LHCN-M2 (cell line): ENCODE results near the gene WTIP. TPM values are rescaled to one million over a fixed set of nuclear protein-coding genes. Genes with fewer than 3 reads are reported as not detected.

Source experiments
- total RNA-seq: library from RNA; depleted of rRNA; stranded (reverse); fragments of >200 nt; gene quantifications from 2 replicates; pipeline ENCODE4 v1.2.3, GENCODE V29; 2014; rRNA removed

Gene WTIP
- total RNA-seq, 1 experiment from 2014 or later: 24.3 TPM

Other genes with a start within 250 kb of the WTIP start
- gene GARRE1, start 227.2 kb upstream of the WTIP start, total RNA-seq: 6.8 and 7.7 TPM in 2 replicates
- 186 and 194 TPM in 2 replicates for gene GPI, start 116.6 kb upstream of the WTIP start, total RNA-seq
- gene PDCD2L, start 77.4 kb upstream of the WTIP start, total RNA-seq: 18.7 and 22.7 TPM in 2 replicates
- 118 and 123 TPM in 2 replicates for gene UBA2, start 53.4 kb upstream of the WTIP start, total RNA-seq
- gene SCGB2B2, start 195.4 kb downstream of the WTIP start, total RNA-seq: not detected in 2 replicates
- 21.2 and 27.5 TPM in 2 replicates for gene ZNF302, start 195.9 kb downstream of the WTIP start, total RNA-seq